Coronary artery (tissue), 2 donors: ENCODE results near the gene TCF19.

Source experiments
- DNase-seq: peaks from one replicate; pipeline ENCODE4 v3.0.0-alpha.2; 2017; ENCODE audit warnings: low spot score
- H3K27ac ChIP-seq, 2 donors: fragments of 200-600 bp; sonication (generic); one replicate each; pipeline ENCODE4 v1.5.1; 2016 to 2019
- H3K4me3 ChIP-seq: fragments of 200-600 bp; sonication (generic); 2 replicates; pipeline ENCODE4 v1.5.1; 2016; ENCODE audit warnings: mild to moderate bottlenecking, moderate library complexity
- TF ChIP-seq, protein P1 (sequence below): fragments of 200-600 bp; sonication (generic); IDR thresholded peaks from one replicate; pipeline ENCODE4 v1.5.1; 2019; ENCODE audit warnings: antibody characterized with exemption

The TCF19 gene

DNA sequence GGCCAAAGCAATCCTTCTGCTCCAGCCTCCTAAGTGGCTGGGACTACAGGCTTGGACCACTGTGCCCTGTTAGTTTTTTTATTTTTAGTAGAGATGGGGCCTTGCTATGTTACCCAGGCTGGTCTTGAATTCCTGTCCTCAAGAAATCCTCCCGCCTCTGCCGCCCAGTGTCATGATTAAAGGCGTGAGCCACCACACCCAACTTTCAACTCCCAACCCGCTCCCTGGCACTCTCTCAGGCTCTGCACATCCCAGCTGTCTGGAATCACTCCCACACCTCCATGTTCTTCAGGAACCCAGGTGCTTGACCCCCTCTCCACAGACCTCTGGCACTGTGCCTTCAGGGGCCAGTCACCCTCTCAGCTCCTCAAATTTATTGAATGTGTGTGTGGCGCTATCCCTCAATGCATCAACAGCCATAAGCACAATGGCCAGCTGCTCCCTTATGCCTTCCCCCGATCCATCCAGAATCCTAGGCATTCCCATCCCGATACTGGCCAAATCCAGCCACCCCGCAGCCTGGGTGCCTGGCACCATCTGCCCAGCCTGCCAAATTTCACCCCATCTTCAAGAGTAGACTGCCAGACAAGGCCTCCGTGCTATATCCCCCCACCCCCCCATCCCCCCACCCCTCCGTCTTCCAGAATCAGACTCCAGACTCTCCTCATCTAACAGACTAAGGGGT lies 12.7 kb downstream of the TCF19 start:
- Histone ChIP-seq H3K27ac (no peak overlapping the region), H3K4me3 (no peak overlapping the region)
- DNase-seq: no peak
- TF ChIP-seq, protein P1, sequence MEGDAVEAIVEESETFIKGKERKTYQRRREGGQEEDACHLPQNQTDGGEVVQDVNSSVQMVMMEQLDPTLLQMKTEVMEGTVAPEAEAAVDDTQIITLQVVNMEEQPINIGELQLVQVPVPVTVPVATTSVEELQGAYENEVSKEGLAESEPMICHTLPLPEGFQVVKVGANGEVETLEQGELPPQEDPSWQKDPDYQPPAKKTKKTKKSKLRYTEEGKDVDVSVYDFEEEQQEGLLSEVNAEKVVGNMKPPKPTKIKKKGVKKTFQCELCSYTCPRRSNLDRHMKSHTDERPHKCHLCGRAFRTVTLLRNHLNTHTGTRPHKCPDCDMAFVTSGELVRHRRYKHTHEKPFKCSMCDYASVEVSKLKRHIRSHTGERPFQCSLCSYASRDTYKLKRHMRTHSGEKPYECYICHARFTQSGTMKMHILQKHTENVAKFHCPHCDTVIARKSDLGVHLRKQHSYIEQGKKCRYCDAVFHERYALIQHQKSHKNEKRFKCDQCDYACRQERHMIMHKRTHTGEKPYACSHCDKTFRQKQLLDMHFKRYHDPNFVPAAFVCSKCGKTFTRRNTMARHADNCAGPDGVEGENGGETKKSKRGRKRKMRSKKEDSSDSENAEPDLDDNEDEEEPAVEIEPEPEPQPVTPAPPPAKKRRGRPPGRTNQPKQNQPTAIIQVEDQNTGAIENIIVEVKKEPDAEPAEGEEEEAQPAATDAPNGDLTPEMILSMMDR: no peak

DNA sequence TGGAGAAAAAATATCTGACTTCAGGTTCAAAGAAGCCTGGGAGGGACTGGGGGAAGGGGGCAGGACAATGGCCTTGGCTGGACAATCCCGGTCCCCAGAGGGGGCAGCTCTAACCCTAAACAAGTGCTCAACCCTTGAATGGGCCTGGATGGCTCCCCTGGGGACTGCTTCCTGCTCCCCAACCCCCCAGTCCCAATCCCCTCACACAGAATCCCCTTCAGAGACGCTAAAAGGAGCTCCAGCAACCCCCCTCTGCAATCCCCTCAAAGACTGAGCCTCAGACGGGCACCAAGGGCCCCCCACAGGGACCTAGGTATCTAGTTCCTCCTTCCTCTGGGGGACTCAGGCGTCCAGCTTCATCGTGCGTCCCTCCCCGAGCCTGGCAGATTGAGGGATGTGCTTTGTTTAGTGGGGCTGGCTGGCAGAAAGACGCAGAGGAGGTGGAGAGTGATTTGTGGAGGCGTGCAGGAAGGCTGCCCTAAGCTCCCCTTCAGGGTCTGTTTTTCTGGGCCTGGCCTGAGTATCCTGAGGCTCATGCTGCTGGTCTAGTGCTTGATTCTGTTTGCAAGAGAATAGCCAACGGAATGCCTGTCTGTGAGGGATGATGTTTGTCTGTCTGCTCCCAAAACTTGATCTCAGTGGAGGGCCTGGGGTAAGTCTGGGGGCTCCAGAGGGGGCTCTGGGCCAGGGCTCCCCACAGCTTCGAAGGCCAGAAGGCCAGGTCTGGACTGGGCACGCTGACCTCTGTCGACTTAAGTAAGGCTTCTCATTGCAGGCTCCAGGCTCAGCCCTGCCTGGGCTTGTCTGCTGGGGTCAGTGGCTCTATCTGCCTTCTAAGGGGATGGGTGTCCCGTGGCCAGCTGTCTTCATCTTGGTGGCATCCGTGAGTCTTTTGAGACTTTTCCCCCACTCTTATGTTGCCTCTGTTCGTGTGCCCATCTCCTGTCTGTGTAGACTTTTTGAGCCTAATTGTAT lies 13.8 kb downstream of the TCF19 start:
- H3K4me3 ChIP-seq: no peak overlapping the region
- DNase-seq: no peak
- TF ChIP-seq, protein P1: no peak
- no peak overlapping the region for H3K27ac ChIP-seq

DNA sequence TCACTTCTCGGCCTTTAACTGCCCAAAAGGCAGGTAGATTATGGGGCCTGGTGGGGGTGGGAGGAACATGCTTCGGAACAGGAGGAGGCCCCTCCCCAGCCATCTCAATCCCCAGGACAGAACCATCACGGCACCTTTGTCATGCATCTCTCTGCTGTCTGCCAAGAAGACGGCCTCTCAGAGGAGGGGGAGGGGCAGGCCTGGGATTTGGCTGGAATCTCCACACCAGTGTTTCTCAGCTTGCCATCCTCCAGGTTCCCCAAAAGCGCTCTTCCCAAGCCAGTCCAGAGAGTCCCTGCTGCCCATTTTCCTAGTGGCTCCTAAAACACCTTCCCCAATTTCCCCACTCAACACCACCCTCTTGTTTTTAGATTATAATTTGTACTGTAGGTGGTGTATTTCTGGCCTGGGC lies 14.6 kb downstream of the TCF19 start:
- Histone ChIP-seq H3K27ac (no peak overlapping the region), H3K4me3 (no peak overlapping the region)
- TF ChIP-seq, protein P1: no peak
- DNase-seq: no peak

DNA sequence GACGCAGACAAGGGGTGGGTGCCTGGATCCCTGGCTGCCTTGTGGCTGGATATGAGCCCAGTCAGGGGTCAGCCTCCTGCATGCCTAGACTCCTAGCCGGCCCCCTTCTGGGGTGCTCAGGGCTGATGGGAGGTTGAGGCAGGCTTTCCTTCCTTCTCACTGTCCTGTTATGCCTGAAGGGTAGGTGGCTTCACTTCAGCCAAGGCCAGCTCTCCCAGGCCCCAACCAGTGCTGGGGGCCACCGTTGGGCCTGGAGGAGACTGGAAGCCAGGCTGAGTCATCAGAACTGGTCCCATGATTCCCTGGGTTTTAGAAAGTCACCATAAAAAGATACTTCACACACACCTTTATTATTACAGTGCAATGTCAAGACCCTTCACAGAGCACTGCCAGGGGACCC lies 15.0 kb downstream of the TCF19 start:
- Histone ChIP-seq H3K4me3 (no peak overlapping the region), H3K27ac (no peak overlapping the region)
- TF ChIP-seq, protein P1: no peak
- DNase-seq: no peak

DNA sequence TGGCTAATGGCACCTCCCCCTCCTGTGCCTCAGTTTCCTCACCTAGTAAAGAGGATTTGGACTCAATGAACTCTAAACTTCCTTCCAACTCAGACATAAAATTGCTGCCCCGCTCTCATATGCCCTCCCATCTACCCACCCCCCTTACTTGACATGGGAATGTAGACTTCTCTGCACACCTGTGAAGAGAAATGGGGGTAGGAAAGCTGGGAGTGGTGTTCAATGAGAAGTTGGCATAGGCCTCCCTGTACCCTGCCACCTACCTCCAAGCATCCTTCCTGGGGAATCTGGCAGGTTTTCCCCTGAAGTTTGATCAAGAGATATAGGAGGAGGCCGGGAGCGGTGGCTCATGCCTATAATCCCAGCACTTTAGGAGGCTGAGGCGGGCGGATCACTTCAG lies 16.0 kb downstream of the TCF19 start:
- H3K27ac ChIP-seq: no peak overlapping the region
- TF ChIP-seq, protein P1: no peak
- DNase-seq: no peak
- no peak overlapping the region for H3K4me3 ChIP-seq

DNA sequence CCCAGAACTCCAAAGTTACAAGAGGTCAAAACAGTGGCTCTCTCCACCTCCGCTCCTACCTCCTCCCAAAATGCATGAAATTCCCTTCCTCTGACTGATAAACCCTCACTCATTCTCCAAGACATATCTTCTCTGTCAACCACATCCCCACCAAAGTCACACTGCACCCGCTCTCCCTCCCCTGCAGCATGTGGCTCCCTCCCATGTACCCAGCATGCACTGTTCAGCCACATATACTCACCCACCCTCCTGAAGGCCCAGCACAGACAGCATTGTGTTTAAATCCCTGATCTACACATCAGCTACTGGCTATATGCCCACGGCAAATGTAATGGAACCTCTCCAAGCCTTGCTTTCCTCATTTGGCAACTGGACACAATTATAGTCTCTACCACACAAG lies 17.6 kb downstream of the TCF19 start:
- Histone ChIP-seq H3K27ac (no peak overlapping the region), H3K4me3 (no peak overlapping the region)
- no peak for DNase-seq
- TF ChIP-seq, protein P1: no peak
